ENCODE measurements around the gene GLP1R. TPM values are rescaled to one million over a fixed set of nuclear protein-coding genes. Genes with fewer than 3 reads are reported as not detected.

GLP1R gene
- polyA plus RNA-seq, 1 of the 3 experiments (the other 2 are of a cell fraction): not detected

DNA sequence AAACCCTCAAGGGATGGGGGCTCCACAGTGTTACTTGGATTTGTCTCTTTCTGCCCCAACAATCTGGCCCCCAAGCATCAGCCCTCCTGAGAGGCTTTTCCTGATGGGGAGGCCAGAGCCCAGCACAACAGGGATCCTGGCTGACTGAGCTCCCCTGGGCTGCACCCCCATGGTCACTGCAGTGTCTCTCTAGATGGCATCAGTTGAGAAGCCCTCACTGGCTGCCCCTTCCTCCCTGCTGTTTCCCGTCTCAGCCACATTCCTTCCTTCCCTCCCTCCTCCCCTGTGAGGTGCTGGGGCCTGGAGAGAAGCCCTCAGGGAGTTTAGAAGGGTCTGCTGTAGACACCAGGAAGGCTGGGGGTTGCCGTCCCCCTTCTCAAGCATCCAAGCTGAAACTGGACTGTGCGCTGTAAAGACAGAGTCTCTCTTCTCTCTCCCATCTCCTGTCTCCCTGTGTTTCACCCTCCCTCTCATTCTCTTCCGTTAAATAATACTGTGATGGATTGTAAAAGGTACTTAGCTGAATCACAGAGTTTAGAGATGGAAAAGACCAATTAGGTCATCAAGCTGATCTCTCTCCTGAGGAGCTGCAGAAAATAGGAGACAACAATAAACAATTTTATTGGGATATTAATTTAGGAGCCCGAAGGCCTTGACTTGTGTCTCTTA is 36.7 kb downstream of the GLP1R start:
- DNase-seq: no peak
- WGBS (ENCODE audit: low lambda C conversion rate): 65% methylated on average over 4 of the region's 5 CpGs
- CTCF ChIA-PET: interaction anchor here (1.1 kb wide), 1 partner anchor 89 kb away, joined by 3 read pairs; no protein-coding TSS in a partner anchor

DNA sequence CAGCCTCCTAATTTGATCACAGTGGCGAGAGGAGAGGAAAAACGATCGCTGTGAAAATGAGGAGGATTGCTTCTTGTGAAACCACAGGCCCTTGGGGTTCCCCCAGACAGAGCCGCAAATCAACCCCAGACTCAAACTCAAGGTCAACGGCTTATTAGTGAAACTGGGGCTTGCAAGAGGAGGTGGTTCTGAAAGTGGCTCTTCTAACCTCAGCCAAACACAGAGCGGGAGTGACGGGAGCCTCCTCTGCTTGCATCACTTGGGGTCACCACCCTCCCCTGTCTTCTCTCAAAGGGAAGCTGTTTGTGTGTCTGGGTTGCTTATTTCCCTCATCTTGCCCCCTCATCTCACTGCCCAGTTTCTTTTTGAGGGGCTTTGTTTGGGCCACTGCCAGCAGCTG is 37.7 kb downstream of the GLP1R start:
- no peaks in the 10 kb centered on the region for H3K79me2 ChIP-seq (ENCODE audit: insufficient read depth)
- POLR2A ChIA-PET: no interaction called here
- no peaks in the 10 kb centered on the region for H3K27me3 ChIP-seq (ENCODE audit: insufficient read depth)
- H2AFZ ChIP-seq (ENCODE audit: low read depth): no peak overlapping the region
- no peaks in the 10 kb centered on the region for H3K36me3 ChIP-seq (replicated peaks in 1 of 2; ENCODE audit: control insufficient read depth in 1 of 2, insufficient read depth in 2 of 2, low read length in 1 of 2)
- DNase-seq: no peak
- H3F3A ChIP-seq (replicated peaks; ENCODE audit: insufficient read depth): no peaks in the 10 kb centered on the region
- CTCF ChIA-PET: interaction anchor here (1.2 to 2.0 kb wide), 3 partner anchors 11 to 57 kb away, joined by 3 to 5 read pairs (median 3); no protein-coding TSS in a partner anchor
- peaks cover 0 to 14% of the 10 kb centered on the region in 2 experiments; a peak in 1 of 4 replicates for H3K4me1 ChIP-seq (ENCODE audit: control insufficient read depth in 1 of 2, insufficient read depth in 2 of 2, low read depth in 1 of 2, low read length in 1 of 2)
- H3K9ac ChIP-seq: no peak overlapping the region
- H4K20me1 ChIP-seq (ENCODE audit: insufficient read depth): no peaks in the 10 kb centered on the region
- H3K9me3 ChIP-seq: no peaks in the 10 kb centered on the region
- H3K4me3 ChIP-seq (ENCODE audit: low read depth in 2 of 2, low read length in 1 of 2): no peak overlapping the region
- H3K9me2 ChIP-seq: no peaks in the 10 kb centered on the region
- WGBS (ENCODE audit: low lambda C conversion rate): 63% methylated on average over 7 of the region's 7 CpGs
- no peak overlapping the region for H3K4me2 ChIP-seq
- H3K27ac ChIP-seq (ENCODE audit: low read depth in 2 of 2, low read length in 1 of 2): no peak overlapping the region
- TF ChIP-seq SMC3 (IDR thresholded peaks at IDR 0.05; ENCODE audit: low read depth, low read length) (no peak), FOSL2 (IDR thresholded peaks at IDR 0.05; ENCODE audit: borderline replicate concordance, low read depth) (no peak), FOXJ3 (CRISPR knock-in tag; IDR thresholded peaks at IDR 0.05) (no peak), EZH2phosphoT487 (IDR thresholded peaks at IDR 0.05; ENCODE audit: borderline replicate concordance, low read depth) (no peak), EP300 (IDR thresholded peaks at IDR 0.05; ENCODE audit: borderline replicate concordance in 1 of 2, low read depth in 1 of 2, low read length in 1 of 2) (no peak)
- TF ChIP-seq, protein P1, sequence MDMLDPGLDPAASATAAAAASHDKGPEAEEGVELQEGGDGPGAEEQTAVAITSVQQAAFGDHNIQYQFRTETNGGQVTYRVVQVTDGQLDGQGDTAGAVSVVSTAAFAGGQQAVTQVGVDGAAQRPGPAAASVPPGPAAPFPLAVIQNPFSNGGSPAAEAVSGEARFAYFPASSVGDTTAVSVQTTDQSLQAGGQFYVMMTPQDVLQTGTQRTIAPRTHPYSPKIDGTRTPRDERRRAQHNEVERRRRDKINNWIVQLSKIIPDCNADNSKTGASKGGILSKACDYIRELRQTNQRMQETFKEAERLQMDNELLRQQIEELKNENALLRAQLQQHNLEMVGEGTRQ (IDR thresholded peaks at IDR 0.05; ENCODE audit: borderline replicate concordance, low read depth, low read length): no peak
- TF ChIP-seq, protein P2, sequence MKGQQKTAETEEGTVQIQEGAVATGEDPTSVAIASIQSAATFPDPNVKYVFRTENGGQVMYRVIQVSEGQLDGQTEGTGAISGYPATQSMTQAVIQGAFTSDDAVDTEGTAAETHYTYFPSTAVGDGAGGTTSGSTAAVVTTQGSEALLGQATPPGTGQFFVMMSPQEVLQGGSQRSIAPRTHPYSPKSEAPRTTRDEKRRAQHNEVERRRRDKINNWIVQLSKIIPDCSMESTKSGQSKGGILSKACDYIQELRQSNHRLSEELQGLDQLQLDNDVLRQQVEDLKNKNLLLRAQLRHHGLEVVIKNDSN (IDR thresholded peaks at IDR 0.05; ENCODE audit: borderline replicate concordance, low read depth): no peak

More for the DNA sequence above, 36.7 kb downstream of the GLP1R start:
- Histone ChIP-seq H3K4me3 (ENCODE audit: low read depth in 2 of 2, low read length in 1 of 2) (no peak overlapping the region), H3K36me3 (replicated peaks in 1 of 2; ENCODE audit: control insufficient read depth in 1 of 2, insufficient read depth in 2 of 2, low read length in 1 of 2) (no peaks in the 10 kb centered on the region), H3K79me2 (ENCODE audit: insufficient read depth) (no peaks in the 10 kb centered on the region), H4K20me1 (ENCODE audit: insufficient read depth) (no peaks in the 10 kb centered on the region), H3K27me3 (ENCODE audit: insufficient read depth) (no peaks in the 10 kb centered on the region), H3K4me2 (no peak overlapping the region), H3K9ac (no peak overlapping the region), H2AFZ (ENCODE audit: low read depth) (no peak overlapping the region), H3K4me1 (ENCODE audit: control insufficient read depth in 1 of 2, insufficient read depth in 2 of 2, low read depth in 1 of 2, low read length in 1 of 2) (peaks cover 0 to 14% of the 10 kb centered on the region in 2 experiments; a peak in 1 of 4 replicates), H3K27ac (ENCODE audit: low read depth in 2 of 2, low read length in 1 of 2) (no peak overlapping the region), H3F3A (replicated peaks; ENCODE audit: insufficient read depth) (no peaks in the 10 kb centered on the region), H3K9me2 (no peaks in the 10 kb centered on the region), H3K9me3 (no peaks in the 10 kb centered on the region)
- POLR2A ChIA-PET: no interaction called here
- no peak for TF ChIP-seq MEF2A (IDR thresholded peaks at IDR 0.05; ENCODE audit: borderline replicate concordance, low read depth)
- no peak for TF ChIP-seq FOXJ3 (CRISPR knock-in tag; IDR thresholded peaks at IDR 0.05)
- no peak for TF ChIP-seq YY1 (IDR thresholded peaks at IDR 0.05; ENCODE audit: low read depth)
- TF ChIP-seq, protein P1 (IDR thresholded peaks at IDR 0.05; ENCODE audit: borderline replicate concordance, low read depth, low read length): no peak
- TF ChIP-seq TAF1 (IDR thresholded peaks at IDR 0.05; ENCODE audit: borderline replicate concordance, low read depth, low read length): no peak
- no peak for TF ChIP-seq GATA2 (CRISPR knock-in tag; IDR thresholded peaks at IDR 0.05)
- TF ChIP-seq, protein P3, sequence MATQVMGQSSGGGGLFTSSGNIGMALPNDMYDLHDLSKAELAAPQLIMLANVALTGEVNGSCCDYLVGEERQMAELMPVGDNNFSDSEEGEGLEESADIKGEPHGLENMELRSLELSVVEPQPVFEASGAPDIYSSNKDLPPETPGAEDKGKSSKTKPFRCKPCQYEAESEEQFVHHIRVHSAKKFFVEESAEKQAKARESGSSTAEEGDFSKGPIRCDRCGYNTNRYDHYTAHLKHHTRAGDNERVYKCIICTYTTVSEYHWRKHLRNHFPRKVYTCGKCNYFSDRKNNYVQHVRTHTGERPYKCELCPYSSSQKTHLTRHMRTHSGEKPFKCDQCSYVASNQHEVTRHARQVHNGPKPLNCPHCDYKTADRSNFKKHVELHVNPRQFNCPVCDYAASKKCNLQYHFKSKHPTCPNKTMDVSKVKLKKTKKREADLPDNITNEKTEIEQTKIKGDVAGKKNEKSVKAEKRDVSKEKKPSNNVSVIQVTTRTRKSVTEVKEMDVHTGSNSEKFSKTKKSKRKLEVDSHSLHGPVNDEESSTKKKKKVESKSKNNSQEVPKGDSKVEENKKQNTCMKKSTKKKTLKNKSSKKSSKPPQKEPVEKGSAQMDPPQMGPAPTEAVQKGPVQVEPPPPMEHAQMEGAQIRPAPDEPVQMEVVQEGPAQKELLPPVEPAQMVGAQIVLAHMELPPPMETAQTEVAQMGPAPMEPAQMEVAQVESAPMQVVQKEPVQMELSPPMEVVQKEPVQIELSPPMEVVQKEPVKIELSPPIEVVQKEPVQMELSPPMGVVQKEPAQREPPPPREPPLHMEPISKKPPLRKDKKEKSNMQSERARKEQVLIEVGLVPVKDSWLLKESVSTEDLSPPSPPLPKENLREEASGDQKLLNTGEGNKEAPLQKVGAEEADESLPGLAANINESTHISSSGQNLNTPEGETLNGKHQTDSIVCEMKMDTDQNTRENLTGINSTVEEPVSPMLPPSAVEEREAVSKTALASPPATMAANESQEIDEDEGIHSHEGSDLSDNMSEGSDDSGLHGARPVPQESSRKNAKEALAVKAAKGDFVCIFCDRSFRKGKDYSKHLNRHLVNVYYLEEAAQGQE (IDR thresholded peaks at IDR 0.05; ENCODE audit: low read depth, low read length): no peak
- no peak for TF ChIP-seq NFIC (IDR thresholded peaks at IDR 0.05; ENCODE audit: borderline replicate concordance)
- TF ChIP-seq, protein P4, sequence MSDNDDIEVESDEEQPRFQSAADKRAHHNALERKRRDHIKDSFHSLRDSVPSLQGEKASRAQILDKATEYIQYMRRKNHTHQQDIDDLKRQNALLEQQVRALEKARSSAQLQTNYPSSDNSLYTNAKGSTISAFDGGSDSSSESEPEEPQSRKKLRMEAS (IDR thresholded peaks at IDR 0.05; ENCODE audit: low read depth): no peak
- no peak for TF ChIP-seq SMC3 (IDR thresholded peaks at IDR 0.05; ENCODE audit: low read depth, low read length)
- no peak for TF ChIP-seq RAD21 (IDR thresholded peaks at IDR 0.05; ENCODE audit: low read length)
- no peak for TF ChIP-seq FOSL2 (IDR thresholded peaks at IDR 0.05; ENCODE audit: borderline replicate concordance, low read depth)
- TF ChIP-seq POLR2AphosphoS5 (IDR thresholded peaks at IDR 0.05; ENCODE audit: low read depth, low read length): no peak

Measured in SK-N-SH (cell line).